ENCODE data around the gene FAM174B.

- TF ChIP-seq CTCF (conservative IDR thresholded peaks at IDR 0.05 in 1 of 2, IDR thresholded peaks at IDR 0.05 in 1 of 2; ENCODE audit: extremely low read depth in 1 of 2, insufficient read depth in 1 of 2, low read depth in 1 of 2, low read length in 2 of 2): no peak
- TF ChIP-seq EZH2 (IDR thresholded peaks at IDR 0.05; ENCODE audit: borderline replicate concordance, low read length): no peak
These were observed 18.8 kb upstream of the FAM174B start for GRCh38 chr15:92674347-92674746.
